T-cell (primary cell): ENCODE results near the gene KCNJ14. TPM values are rescaled to one million over a fixed set of nuclear protein-coding genes. Genes with fewer than 3 reads are reported as not detected.

Source experiments
- ATAC-seq, 4 experiments: fragments of 200-7000 bp in 3 of 4; fragments of 150-1000 bp in 1 of 4; cut with Tn5 transposase; replicated peaks in 1 of 4; 1 replicate in 3 of 4; 2 replicates in 1 of 4; pipeline ENCODE4 v1.10.0; 2021; ENCODE audit warnings: moderate library complexity in 3 of 4, mild to moderate bottlenecking in 2 of 4, moderate number of reproducible peaks in 1 of 4
- CTCF ChIA-PET, 2 donors: fragments of 300-600 bp; sonication (Branson Sonifier 250); formaldehyde crosslinking; loops; one replicate each; lab custom pipeline; 2022; ENCODE audit warnings: antibody characterized with exemption in 2 of 2; lab: Charles Lee
- POLR2A ChIA-PET, 2 donors: fragments of 300-600 bp; sonication (Branson Sonifier 250); formaldehyde crosslinking; loops; one replicate each; lab custom pipeline; 2022; ENCODE audit warnings: antibody characterized with exemption in 2 of 2; lab: Charles Lee
- DNase-seq, 35 experiments: peaks; one replicate each; pipeline versions ENCODE4 v3.0.0 to v3.0.0-alpha.2; 2013 to 2023
- H3K27ac ChIP-seq: one replicate; pipeline ENCODE4 v1.5.1; 2013; ENCODE audit warnings: low read length
- H3K27me3 ChIP-seq, 2 experiments: replicated peaks in 1 of 2; 1 replicate in 1 of 2; 2 replicates in 1 of 2; pipeline versions ENCODE4 v1.6.1 to v1.7.0; 2013; ENCODE audit warnings: low read length in 1 of 2, mixed read lengths in 1 of 2; ENCODE audit not compliant: control insufficient read depth in 2 of 2, insufficient read depth in 2 of 2; ENCODE audit errors: extremely low read depth in 1 of 2
- H3K36me3 ChIP-seq, 2 donors: 1 replicate in 1 of 2; 2 replicates in 1 of 2; pipeline versions ENCODE4 v1.6.1 to v1.7.0; 2013; ENCODE audit warnings: low read length in 1 of 2; ENCODE audit not compliant: control insufficient read depth in 2 of 2, insufficient read depth in 1 of 2; ENCODE audit errors: extremely low read depth in 1 of 2
- H3K4me1 ChIP-seq, 2 experiments: 1 replicate in 1 of 2; 2 replicates in 1 of 2; pipeline versions ENCODE4 v1.6.1 to v1.7.0; 2013; ENCODE audit warnings: low read length in 2 of 2, mixed read lengths in 1 of 2; ENCODE audit not compliant: insufficient read depth in 2 of 2, control insufficient read depth in 1 of 2; ENCODE audit errors: extremely low read depth in 1 of 2
- H3K4me3 ChIP-seq, 2 donors: 1 replicate in 1 of 2; 2 replicates in 1 of 2; pipeline versions ENCODE4 v1.5.1 to v1.7.0; 2013; ENCODE audit warnings: mild to moderate bottlenecking in 2 of 2, low read length in 1 of 2, moderate library complexity in 1 of 2; ENCODE audit not compliant: control insufficient read depth in 1 of 2; ENCODE audit errors: extremely low read depth in 1 of 2
- H3K9me3 ChIP-seq: 2 replicates; pipeline ENCODE4 v1.7.0; 2013
- H3K27ac Mint-ChIP-seq, 2 donors: one replicate each; pipeline ENCODE4 v1.8.0; 2020 to 2021; ENCODE audit warnings: mild to moderate bottlenecking in 2 of 2, mixed read lengths in 2 of 2
- H3K27me3 Mint-ChIP-seq, 2 donors: one replicate each; pipeline ENCODE4 v1.8.0; 2021 to 2022; ENCODE audit warnings: mixed read lengths in 2 of 2
- H3K36me3 Mint-ChIP-seq: one replicate; pipeline ENCODE4 v1.8.0; 2021; ENCODE audit warnings: mixed read lengths
- H3K4me1 Mint-ChIP-seq, 3 donors: one replicate each; pipeline ENCODE4 v1.8.0; 2020 to 2022; ENCODE audit warnings: mixed read lengths in 3 of 3, mild to moderate bottlenecking in 1 of 3
- H3K4me3 Mint-ChIP-seq, 3 donors: one replicate each; pipeline ENCODE4 v1.8.0; 2020 to 2022; ENCODE audit warnings: mild to moderate bottlenecking in 3 of 3, mixed read lengths in 3 of 3, moderate library complexity in 3 of 3
- H3K9me3 Mint-ChIP-seq, 3 donors: one replicate each; pipeline ENCODE4 v1.8.0; 2020 to 2022; ENCODE audit warnings: mixed read lengths in 3 of 3
- WGBS: methylation state at CpG from one replicate; pipeline ENCODE4 v1.1.5; 2013; ENCODE audit warnings: missing lambda C conversion rate; ENCODE audit not compliant: insufficient coverage; 5-methylcytosine and 5-hydroxymethylcytosine counted together
- total RNA-seq, 35 experiments: library from RNA in 6 of 35; stranded (reverse) in 6 of 35; fragments of 120-200 nt in 1 of 35; gene quantifications; one replicate each; pipeline versions ENCODE4 v1.2.1 to v1.2.4 and lab custom pipeline; 2013 to 2026

KCNJ14 gene
- total RNA-seq, 5 donors from 2014 or later (not counting 1 experiment from before 2014, with no cell fraction given), result 2.6 to 3.5 (median 3.2) TPM

DNA sequence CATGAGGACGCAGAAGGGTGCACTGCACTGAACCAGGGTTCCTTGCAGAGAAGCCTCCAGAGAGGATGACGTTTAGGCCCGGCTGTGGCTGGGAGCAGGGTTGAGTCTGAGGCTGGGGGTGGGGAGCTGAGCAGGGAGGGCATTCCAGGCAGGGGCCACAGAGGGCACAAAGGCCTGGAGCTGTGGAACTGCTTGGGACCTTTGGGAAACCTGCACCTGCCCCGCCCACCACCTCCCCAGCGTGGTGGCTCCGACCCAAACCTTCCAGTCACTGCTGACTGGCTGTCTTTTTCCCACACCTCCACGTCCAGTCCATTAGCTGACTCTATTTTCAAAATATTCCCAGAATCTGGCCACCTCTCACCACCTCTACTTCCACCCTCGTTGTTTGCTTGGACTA lies 61.2 kb downstream of the KCNJ14 start:
- no peaks in the 10 kb centered on the region for H3K36me3 Mint-ChIP-seq
- ATAC-seq, result no peak
- ChIA-PET POLR2A (no interaction called here), CTCF (no interaction called here)
- H3K27me3 ChIP-seq, result peaks cover under 1 to 8% of the 10 kb centered on the region in 2 experiments
- no peaks in the 10 kb centered on the region for H3K9me3 Mint-ChIP-seq
- DNase-seq, result no peak
- H3K4me1 ChIP-seq, result peaks cover 9 to 25% of the 10 kb centered on the region in 2 experiments
- H3K27me3 Mint-ChIP-seq, result no peaks in the 10 kb centered on the region
- H3K36me3 ChIP-seq, result no peaks in the 10 kb centered on the region
- H3K4me1 Mint-ChIP-seq, result peaks cover 4 to 6% (median 6%) of the 10 kb centered on the region in 3 donors
- H3K9me3 ChIP-seq, result no peaks in the 10 kb centered on the region
- H3K27ac Mint-ChIP-seq, result no peak overlapping the region
- H3K27ac ChIP-seq, result no peak overlapping the region
- no peak overlapping the region for H3K4me3 Mint-ChIP-seq
- H3K4me3 ChIP-seq, result no peak overlapping the region
- WGBS, result 90% methylated on average over 8 of the region's 8 CpGs

Other genes with a start within 250 kb of the KCNJ14 start
- gene CARD8, start 199.7 kb upstream of the KCNJ14 start, total RNA-seq, result 100 to 1,000 TPM; 146 to 224 (median 191) TPM
- under 1 TPM in 2 of 5 donors, not detected in 3; 0.20 to 0.41 TPM for gene ZNF114, start 185.5 kb upstream of the KCNJ14 start, total RNA-seq
- gene EMP3, start 130.0 kb upstream of the KCNJ14 start, total RNA-seq, result 100 to 1,000 TPM; 180 to 373 (median 361) TPM
- gene TMEM143, start 91.6 kb upstream of the KCNJ14 start, total RNA-seq, result 10 to 100 TPM; 14.5 to 33.5 (median 29.0) TPM
- gene SYNGR4, start 91.2 kb upstream of the KCNJ14 start, total RNA-seq, result not detected
- 10 to 100 TPM; 40.9 to 55.9 (median 47.5) TPM for gene KDELR1, start 64.0 kb upstream of the KCNJ14 start, total RNA-seq
- gene GRIN2D, start 61.9 kb upstream of the KCNJ14 start, total RNA-seq, result under 1 TPM in 4 of 5 donors, not detected in 1; 0.13 to 0.23 (median 0.16) TPM
- gene GRWD1, start 9.6 kb upstream of the KCNJ14 start, total RNA-seq, result 10 to 100 TPM; 29.7 to 55.2 (median 42.6) TPM
- 10 to 100 TPM; 37.8 to 81.5 (median 70.6) TPM for gene CYTH2, start 13.8 kb downstream of the KCNJ14 start, total RNA-seq
- gene LMTK3, start 56.3 kb downstream of the KCNJ14 start, total RNA-seq, result 10 to 100 TPM; 17.5 to 28.2 (median 23.5) TPM
- gene SULT2B1, start 96.6 kb downstream of the KCNJ14 start, total RNA-seq, result not detected
- gene SPACA4, start 151.2 kb downstream of the KCNJ14 start, total RNA-seq, result not detected
- 1 to 10 TPM in 4 of 5 donors, not detected in 1; 2.3 to 3.0 (median 2.7) TPM for gene FAM83E, start 159.5 kb downstream of the KCNJ14 start, total RNA-seq
- gene RPL18, start 163.6 kb downstream of the KCNJ14 start, total RNA-seq, result 1,000 to 10,000 TPM; 2,370 to 2,784 (median 2,662) TPM
- 10 to 100 TPM; 18.0 to 37.0 (median 31.8) TPM for gene SPHK2, start 163.9 kb downstream of the KCNJ14 start, total RNA-seq
- gene DBP, start 181.8 kb downstream of the KCNJ14 start, total RNA-seq, result 10 to 100 TPM; 24.5 to 57.2 (median 56.0) TPM
- gene CA11, start 190.6 kb downstream of the KCNJ14 start, total RNA-seq, result 10 to 100 TPM in 4 of 5 donors, 1 to 10 TPM in 1; 8.0 to 18.5 (median 11.0) TPM
- 1 to 10 TPM; 2.2 to 4.2 (median 3.5) TPM for gene NTN5, start 217.4 kb downstream of the KCNJ14 start, total RNA-seq
- under 1 TPM in 1 of 5 donors, not detected in 4; 0.16 TPM for gene FUT2, start 240.4 kb downstream of the KCNJ14 start, total RNA-seq